Uterus (tissue), 2 donors: ENCODE measurements around the gene SMIM5.

Experiments
- CTCF ChIP-seq, 4 experiments: fragments of 200-600 bp in 2 of 4; fragments of 450-650 bp in 2 of 4; sonication (generic) in 2 of 4; IDR thresholded peaks; one replicate each; pipeline ENCODE4 v1.5.1; 2016 to 2019; ENCODE audit warnings: antibody characterized with exemption in 4 of 4, mild to moderate bottlenecking in 2 of 4, moderate library complexity in 1 of 4
- POLR2A ChIP-seq, 2 donors: fragments of 450-650 bp; IDR thresholded peaks; one replicate each; pipeline ENCODE4 v1.6.1; 2016; ENCODE audit warnings: antibody characterized with exemption in 2 of 2, mild to moderate bottlenecking in 1 of 2, moderate library complexity in 1 of 2

- peak; percentile 15 to 48 (median 34) for TF ChIP-seq CTCF (IDR thresholded peaks at IDR 0.05)
- TF ChIP-seq POLR2A (IDR thresholded peaks at IDR 0.05), result no peak
Measured at GRCh38 chr17:75601057-75601987, 31.9 kb upstream of the SMIM5 start.
